Measurements from ENCODE around the gene SLC26A1.

DNA sequence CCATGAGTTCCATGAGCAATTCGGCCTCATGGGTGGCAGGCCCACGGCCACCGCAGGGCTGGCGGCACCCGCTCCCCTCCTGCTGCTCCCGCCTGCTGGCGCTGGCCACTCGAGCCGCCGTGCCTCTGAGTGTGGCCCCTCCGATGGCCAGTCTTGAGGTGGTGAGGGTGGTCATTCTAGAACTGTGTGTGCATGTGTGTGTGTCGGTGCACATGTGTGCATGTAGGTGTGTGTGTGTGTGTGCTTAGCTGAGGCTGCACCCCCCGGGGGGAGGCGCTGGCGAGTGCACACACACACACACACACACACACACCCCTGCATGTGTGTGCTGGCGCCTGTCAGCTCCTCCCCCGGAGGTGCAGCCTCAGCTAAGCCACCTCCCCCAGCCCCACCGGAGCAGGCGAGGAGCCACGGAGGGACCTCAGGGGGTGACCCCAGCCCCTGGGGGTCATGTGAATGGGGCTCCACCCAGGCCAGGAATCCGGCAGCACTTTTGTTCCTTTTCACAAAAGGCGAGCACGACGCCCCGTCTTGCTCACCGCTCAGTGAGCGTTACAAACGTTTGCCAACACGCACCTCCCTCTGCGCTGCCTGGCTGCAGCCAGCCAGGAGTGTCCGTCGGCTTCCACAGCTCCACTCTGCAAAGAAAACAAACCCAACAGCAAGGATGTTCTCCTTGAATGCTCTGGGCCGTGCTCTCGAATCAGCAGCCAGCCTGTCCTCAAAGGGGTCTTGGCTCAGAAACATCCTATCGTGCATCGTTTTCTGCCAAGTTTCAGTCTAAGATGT is 48.1 kb upstream of the SLC26A1 start:
- TF ChIP-seq, protein P1, sequence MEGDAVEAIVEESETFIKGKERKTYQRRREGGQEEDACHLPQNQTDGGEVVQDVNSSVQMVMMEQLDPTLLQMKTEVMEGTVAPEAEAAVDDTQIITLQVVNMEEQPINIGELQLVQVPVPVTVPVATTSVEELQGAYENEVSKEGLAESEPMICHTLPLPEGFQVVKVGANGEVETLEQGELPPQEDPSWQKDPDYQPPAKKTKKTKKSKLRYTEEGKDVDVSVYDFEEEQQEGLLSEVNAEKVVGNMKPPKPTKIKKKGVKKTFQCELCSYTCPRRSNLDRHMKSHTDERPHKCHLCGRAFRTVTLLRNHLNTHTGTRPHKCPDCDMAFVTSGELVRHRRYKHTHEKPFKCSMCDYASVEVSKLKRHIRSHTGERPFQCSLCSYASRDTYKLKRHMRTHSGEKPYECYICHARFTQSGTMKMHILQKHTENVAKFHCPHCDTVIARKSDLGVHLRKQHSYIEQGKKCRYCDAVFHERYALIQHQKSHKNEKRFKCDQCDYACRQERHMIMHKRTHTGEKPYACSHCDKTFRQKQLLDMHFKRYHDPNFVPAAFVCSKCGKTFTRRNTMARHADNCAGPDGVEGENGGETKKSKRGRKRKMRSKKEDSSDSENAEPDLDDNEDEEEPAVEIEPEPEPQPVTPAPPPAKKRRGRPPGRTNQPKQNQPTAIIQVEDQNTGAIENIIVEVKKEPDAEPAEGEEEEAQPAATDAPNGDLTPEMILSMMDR (IDR thresholded peaks at IDR 0.05; ENCODE audit: extremely low read depth in 1 of 2, insufficient read depth in 1 of 2, low read depth in 1 of 2, low read length in 2 of 2) = no peak
- TF ChIP-seq POLR2AphosphoS5 (IDR thresholded peaks at IDR 0.05; ENCODE audit: insufficient read depth, low read depth, low read length) (no peak), JUN (IDR thresholded peaks at IDR 0.05; ENCODE audit: borderline replicate concordance, insufficient read depth, insufficient read length, low read depth) (no peak), GATA2 (IDR thresholded peaks at IDR 0.05; ENCODE audit: insufficient read depth, insufficient read length, low read depth, low read length) (no peak), POLR2A (IDR thresholded peaks at IDR 0.05; ENCODE audit: low read depth, low read length) (no peak), MYC (IDR thresholded peaks at IDR 0.05; ENCODE audit: low read depth, low read length) (no peak), EZH2 (IDR thresholded peaks at IDR 0.05; ENCODE audit: borderline replicate concordance, low read depth, low read length, severe bottlenecking) (no peak), FOS (IDR thresholded peaks at IDR 0.05; ENCODE audit: borderline replicate concordance, insufficient read depth, low read length) (no peak)

Data from endothelial cell of umbilical vein (primary cell).